ENCODE results near the gene LBP. TPM values are rescaled to one million over a fixed set of nuclear protein-coding genes. Genes with fewer than 3 reads are reported as not detected.

Gene LBP
- total RNA-seq, 1 experiment from 2014 or later: 0.15 TPM

GRCh38 chr20:38334016-38334415, 12.3 kb upstream of the LBP start:
- H3K79me2 ChIP-seq (ENCODE audit: insufficient read depth, low read length): no peaks in the 10 kb centered on the region
- H3K9me3 ChIP-seq (ENCODE audit: control insufficient read depth in 1 of 2, insufficient read depth in 1 of 2, low read depth in 1 of 2, low read length in 2 of 2): peaks cover 10 to 13% of the 10 kb centered on the region in 2 experiments; a peak in 2 of 4 replicates
- no peak overlapping the region for H3K9ac ChIP-seq (ENCODE audit: low read length)
- DNase-seq (ENCODE audit: low read depth, low spot score): no peak
- intact Hi-C loops (cut with micrococcal nuclease): no loop called here
- H3K27me3 ChIP-seq (ENCODE audit: insufficient read depth, low read length): peaks cover 8% of the 10 kb centered on the region; the same call in 1 of the 2 replicates
- H3K36me3 ChIP-seq (ENCODE audit: control insufficient read depth in 1 of 2, insufficient read depth in 2 of 2, low read length in 2 of 2): no peaks in the 10 kb centered on the region
- no peaks in the 10 kb centered on the region for H4K20me1 ChIP-seq (ENCODE audit: insufficient read depth)
- no peak overlapping the region for H3K27ac ChIP-seq (ENCODE audit: low read depth, low read length)
- H3K4me2 ChIP-seq (ENCODE audit: low read length): no peak overlapping the region
- ATAC-seq: no peak
- H2AFZ ChIP-seq (ENCODE audit: low read depth, low read length, poor library complexity, severe bottlenecking): no peak overlapping the region
- no peaks in the 10 kb centered on the region for H3K4me1 ChIP-seq (ENCODE audit: control insufficient read depth in 1 of 2, insufficient read depth in 2 of 2, low read length in 2 of 2)
- no peaks in the 10 kb centered on the region for H3K9me2 ChIP-seq (ENCODE audit: insufficient read depth)
- no TSS peak for BruUV-seq (replicated peaks)
- POLR2A ChIA-PET: no interaction called here
- CTCF ChIA-PET: no interaction called here
- no peak overlapping the region for H3K4me3 ChIP-seq (replicated peaks in 1 of 2; ENCODE audit: low read depth in 1 of 2, low read length in 2 of 2)
- RAD21 ChIA-PET (ENCODE audit: low non-redundant PET in 1 of 2, low total read pairs in 2 of 2, uncharacterized antibody in 2 of 2, unreplicated experiment in 2 of 2): no interaction called here
- no peak for TF ChIP-seq EZH2phosphoT487 (IDR thresholded peaks at IDR 0.05; ENCODE audit: borderline replicate concordance)
- TF ChIP-seq CTCF (IDR thresholded peaks at IDR 0.05 in 2 of 3, conservative IDR thresholded peaks at IDR 0.05 in 1 of 3; ENCODE audit: borderline replicate concordance in 1 of 3, insufficient read depth in 1 of 3, low read depth in 2 of 3, low read length in 2 of 3): no peak
- no peak for TF ChIP-seq REST (IDR thresholded peaks at IDR 0.05; ENCODE audit: low read depth)
- TF ChIP-seq ZBTB33 (IDR thresholded peaks at IDR 0.05; ENCODE audit: extremely low read depth, insufficient replicate concordance, low read length): no peak
- TF ChIP-seq SRF (IDR thresholded peaks at IDR 0.05; ENCODE audit: low read depth): no peak
- no peak for TF ChIP-seq YY1 (IDR thresholded peaks at IDR 0.05; ENCODE audit: extremely low read depth, insufficient replicate concordance, low read depth, low read length)
- TF ChIP-seq, protein P1, sequence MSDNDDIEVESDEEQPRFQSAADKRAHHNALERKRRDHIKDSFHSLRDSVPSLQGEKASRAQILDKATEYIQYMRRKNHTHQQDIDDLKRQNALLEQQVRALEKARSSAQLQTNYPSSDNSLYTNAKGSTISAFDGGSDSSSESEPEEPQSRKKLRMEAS (IDR thresholded peaks at IDR 0.05): no peak
- no peak for TF ChIP-seq TCF7L2 (IDR thresholded peaks at IDR 0.05; ENCODE audit: borderline replicate concordance, extremely low read depth, insufficient read depth, insufficient read length)
- TF ChIP-seq JUND (IDR thresholded peaks at IDR 0.05): no peak
- no peak for TF ChIP-seq SP1 (IDR thresholded peaks at IDR 0.05; ENCODE audit: low read depth)
- TF ChIP-seq, protein P2, sequence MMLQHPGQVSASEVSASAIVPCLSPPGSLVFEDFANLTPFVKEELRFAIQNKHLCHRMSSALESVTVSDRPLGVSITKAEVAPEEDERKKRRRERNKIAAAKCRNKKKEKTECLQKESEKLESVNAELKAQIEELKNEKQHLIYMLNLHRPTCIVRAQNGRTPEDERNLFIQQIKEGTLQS (IDR thresholded peaks at IDR 0.05): no peak
- no peak for TF ChIP-seq CBX3 (IDR thresholded peaks at IDR 0.05; ENCODE audit: low read depth)
- TF ChIP-seq POLR2A (IDR thresholded peaks at IDR 0.05; ENCODE audit: borderline replicate concordance, extremely low read depth, insufficient read depth, insufficient read length): no peak
- no peak for TF ChIP-seq ELF1 (IDR thresholded peaks at IDR 0.05; ENCODE audit: borderline replicate concordance, low read depth)
- no peak for TF ChIP-seq EGR1 (IDR thresholded peaks at IDR 0.05; ENCODE audit: low read depth)
- no peak for TF ChIP-seq POLR2AphosphoS5 (IDR thresholded peaks at IDR 0.05; ENCODE audit: low read depth, low read length)
- no peak for TF ChIP-seq CEBPB (IDR thresholded peaks at IDR 0.05; ENCODE audit: low read depth)
- TF ChIP-seq EZH2 (IDR thresholded peaks at IDR 0.05): no peak
- no peak for TF ChIP-seq FOSL1 (IDR thresholded peaks at IDR 0.05; ENCODE audit: low read depth)

Data from HCT116 (cell line).